ENCODE data around the gene TMEM229A.

GRCh38 chr7:124041439-124041838 lies 8.6 kb upstream of the TMEM229A start:
- TF ChIP-seq CTCF (IDR thresholded peaks at IDR 0.05) (no peak), POLR2A (IDR thresholded peaks at IDR 0.05) (no peak)

Data from heart left ventricle (tissue), 13 donors.